ENCODE data around the gene TRNP1. TPM values are rescaled to one million over a fixed set of nuclear protein-coding genes. Genes with fewer than 3 reads are reported as not detected.
"Not testable (repeated sequence)": the region's sequence is repeated elsewhere in the genome, so short reads cannot be mapped to it uniquely, and the experiment has no call there.

The TRNP1 gene
- 13.2 and 27.6 TPM in 2 replicates for total RNA-seq

GRCh38 chr1:26993237-26994019 is at the start of gene TRNP1:
Gene TRNP1 (plus strand): TSS chr1:26993692. CDS start chr1:26993787, 95 bp downstream.
- H3K4me3 ChIP-seq (ENCODE audit: low read depth, low read length), result peak within 1 kb of the TSS; percentile 79
- no peak for TF ChIP-seq CTCF (IDR thresholded peaks at IDR 0.05; ENCODE audit: insufficient read depth, low read depth, low read length)
- peak; percentile 85 for DNase-seq (ENCODE audit: low read depth)

DNA sequence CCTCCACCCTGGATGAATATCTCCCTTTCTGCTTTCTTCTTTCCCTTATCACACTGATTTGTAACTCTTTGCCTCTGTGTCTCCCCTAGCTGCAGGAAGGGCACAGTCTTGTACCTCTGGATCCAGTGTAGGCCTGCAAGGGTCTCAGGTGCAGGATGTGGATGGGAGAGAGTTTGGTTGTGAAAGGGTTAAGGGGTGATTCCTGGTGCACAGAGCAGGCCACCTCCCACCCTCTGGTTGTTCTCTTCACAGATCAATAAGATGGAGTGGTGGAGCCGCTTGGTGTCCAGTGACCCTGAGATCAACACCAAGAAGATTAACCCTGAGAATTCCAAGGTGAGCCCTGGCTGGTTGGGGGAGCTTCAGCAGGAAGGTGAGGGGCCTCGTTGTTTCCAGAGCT is 48.4 kb upstream of the TRNP1 start:
- no peak for DNase-seq (ENCODE audit: low read depth)
- TF ChIP-seq CTCF (IDR thresholded peaks at IDR 0.05; ENCODE audit: insufficient read depth, low read depth, low read length), result no peak
- no peak overlapping the region for H3K4me3 ChIP-seq (ENCODE audit: low read depth, low read length)

DNA sequence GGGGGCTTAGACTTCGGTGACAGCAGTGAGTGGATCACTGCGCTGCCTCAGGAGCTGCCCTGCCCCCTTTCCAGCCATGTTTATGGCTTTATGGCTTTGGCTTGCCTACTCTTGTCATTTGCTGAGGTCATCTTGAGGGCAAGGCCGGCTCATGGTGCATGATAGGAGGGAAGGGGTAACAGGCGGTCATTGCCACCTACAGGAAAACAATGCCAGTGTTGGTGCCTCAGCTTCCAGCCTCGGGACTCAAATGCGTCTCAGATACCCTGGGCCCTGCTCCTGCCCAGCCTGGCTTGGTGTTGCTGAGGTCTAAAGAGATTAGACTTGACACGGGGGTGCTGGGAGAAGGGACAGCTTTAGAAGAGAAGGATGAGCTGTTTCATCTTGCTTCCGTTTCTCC is 47.8 kb upstream of the TRNP1 start:
- TF ChIP-seq CTCF (IDR thresholded peaks at IDR 0.05; ENCODE audit: insufficient read depth, low read depth, low read length), result no peak
- H3K4me3 ChIP-seq (ENCODE audit: low read depth, low read length), result no peak overlapping the region
- DNase-seq (ENCODE audit: low read depth), result no peak

GRCh38 chr1:26946270-26946669 is 47.2 kb upstream of the TRNP1 start:
- no peak for DNase-seq (ENCODE audit: low read depth)
- TF ChIP-seq CTCF (IDR thresholded peaks at IDR 0.05; ENCODE audit: insufficient read depth, low read depth, low read length), result no peak
- H3K4me3 ChIP-seq (ENCODE audit: low read depth, low read length), result no peak overlapping the region

DNA sequence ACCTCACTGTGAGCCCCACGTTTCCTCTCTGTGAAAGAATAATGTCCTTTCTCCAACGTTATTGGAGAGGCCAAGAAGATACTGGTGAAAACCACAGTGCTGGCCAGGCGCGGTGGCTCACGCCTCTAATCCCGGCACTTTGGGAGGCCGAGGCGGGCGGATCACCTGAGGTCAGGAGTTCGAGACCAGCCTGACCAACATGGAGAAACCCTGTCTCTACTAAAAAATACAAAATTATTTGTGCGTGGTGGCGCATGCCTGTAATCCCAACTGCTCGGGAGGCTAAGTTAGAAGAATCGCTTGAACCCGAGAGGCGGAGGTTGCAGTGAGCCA is 44.8 kb upstream of the TRNP1 start:
- not testable (repeated sequence) for DNase-seq (ENCODE audit: low read depth); H3K4me3 ChIP-seq (ENCODE audit: low read depth, low read length)

DNA sequence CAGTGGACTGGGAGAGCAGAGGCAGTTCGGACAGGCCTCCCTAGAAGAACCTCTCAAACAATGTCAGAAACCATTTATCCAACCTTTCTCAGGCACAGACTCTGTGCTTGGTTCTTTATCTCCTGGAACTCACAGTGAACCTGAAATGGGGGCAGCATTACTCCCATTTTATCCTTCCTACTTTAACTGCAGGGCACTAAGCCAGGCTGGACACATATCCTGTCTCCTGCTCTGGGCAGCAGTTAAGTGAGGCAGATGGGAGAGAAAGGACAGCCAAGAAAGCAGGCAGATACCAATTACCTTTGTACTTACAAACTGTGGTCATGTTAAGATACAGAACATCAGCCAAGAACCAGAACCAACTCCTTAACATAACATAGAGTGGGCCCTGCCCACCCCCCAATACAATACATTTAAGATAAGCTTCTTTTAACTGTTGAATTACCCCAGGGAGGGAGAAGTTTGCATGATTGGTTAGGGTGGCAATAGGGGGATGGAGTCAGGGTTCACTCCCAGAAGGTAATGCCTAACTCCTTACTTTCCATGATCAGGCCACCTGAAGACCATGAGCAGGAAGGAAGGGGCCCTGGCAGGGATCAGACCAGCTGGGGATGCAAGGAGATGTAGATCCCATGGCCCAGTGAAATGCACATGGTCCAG is 44.1 kb upstream of the TRNP1 start:
- no peak for TF ChIP-seq CTCF (IDR thresholded peaks at IDR 0.05; ENCODE audit: insufficient read depth, low read depth, low read length)
- DNase-seq (ENCODE audit: low read depth), result no peak
- H3K4me3 ChIP-seq (ENCODE audit: low read depth, low read length), result no peak overlapping the region

GRCh38 chr1:26949926-26950319 is 43.6 kb upstream of the TRNP1 start:
- TF ChIP-seq CTCF (IDR thresholded peaks at IDR 0.05; ENCODE audit: insufficient read depth, low read depth, low read length), result no peak
- no peak for DNase-seq (ENCODE audit: low read depth)
- H3K4me3 ChIP-seq (ENCODE audit: low read depth, low read length), result no peak overlapping the region
